Liver (tissue), 1 donor: ENCODE measurements around the gene KAZN.

Source experiments
- REST ChIP-seq: IDR thresholded peaks from 2 replicates; pipeline ENCODE4 v1.6.1; 2016; ENCODE audit warnings: antibody characterized with exemption, mild to moderate bottlenecking
- YY1 ChIP-seq: IDR thresholded peaks from 2 replicates; pipeline ENCODE4 v1.6.1; 2016; ENCODE audit warnings: antibody characterized with exemption, mild to moderate bottlenecking

GRCh38 chr1:14625572-14625971 lies 27.1 kb downstream of the KAZN start:
- no peak for TF ChIP-seq REST
- TF ChIP-seq YY1: no peak
